COR-L47 (cell line): ENCODE results near the gene CAMSAP1.

Source experiments
- DNase-seq: peaks from one replicate; lab custom pipeline; 2025; lab: John Stamatoyannopoulos, UW

The CAMSAP1 gene

DNA sequence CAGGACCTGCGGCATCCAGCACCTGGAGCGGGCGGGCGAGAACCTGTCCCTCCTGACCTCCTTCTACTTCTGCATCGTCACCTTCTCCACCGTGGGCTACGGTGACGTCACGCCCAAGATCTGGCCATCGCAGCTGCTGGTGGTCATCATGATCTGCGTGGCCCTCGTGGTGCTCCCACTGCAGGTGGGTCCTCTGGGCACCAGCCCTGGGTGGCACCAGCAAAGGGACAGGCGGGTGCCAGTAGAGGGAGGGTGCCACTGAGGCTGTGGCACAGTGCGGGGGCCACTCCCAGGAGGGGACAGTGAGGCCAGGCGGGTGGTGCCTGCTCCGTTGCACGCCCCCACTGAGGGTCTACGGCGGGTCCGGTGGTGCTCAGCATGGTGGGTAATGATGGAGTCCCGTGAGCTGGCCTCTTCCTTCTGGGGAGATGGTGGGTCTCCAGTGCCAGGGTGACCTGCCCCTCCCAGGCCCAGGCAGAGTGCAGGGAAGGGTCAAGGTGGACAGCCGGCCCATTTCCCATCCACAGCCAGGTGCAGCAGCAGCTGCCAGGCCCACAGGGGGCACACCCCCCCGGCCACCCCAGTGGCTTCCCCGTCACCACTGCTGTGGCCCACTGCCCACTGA lies 147.6 kb downstream of the CAMSAP1 start:
- no peak for DNase-seq

DNA sequence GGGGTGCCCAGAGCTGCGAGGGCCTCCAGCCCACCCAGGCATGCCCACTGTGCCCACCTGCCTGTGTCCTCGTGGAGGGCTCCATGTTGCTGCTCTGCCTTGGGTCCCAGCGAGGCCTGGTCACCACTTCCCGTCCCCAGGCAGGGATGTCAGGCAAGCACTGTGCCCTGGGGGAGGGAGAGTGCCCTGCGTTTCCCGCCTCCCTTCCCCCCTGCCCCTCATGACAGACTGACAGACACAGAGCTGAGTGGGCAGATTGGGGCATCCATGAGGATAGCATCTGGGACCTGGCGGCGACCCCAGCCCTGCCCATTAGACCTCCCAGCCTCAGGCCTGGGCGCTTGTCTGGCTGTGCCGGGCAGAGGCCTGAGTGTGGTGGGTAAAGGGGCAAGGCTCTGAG lies 148.5 kb downstream of the CAMSAP1 start:
- DNase-seq: no peak
